Fibroblast of lung (primary cell): Measurements from ENCODE around the gene ACAD8. TPM values are rescaled to one million over a fixed set of nuclear protein-coding genes. Genes with fewer than 3 reads are reported as not detected.
A peak's percentile ranks its signal among the peaks of the same experiment; 100 is the strongest.
"Not testable (repeated sequence)": the region's sequence is repeated elsewhere in the genome, so short reads cannot be mapped to it uniquely, and the experiment has no call there.

ENCODE experiments used
- DNase-seq, 2 donors: peaks; one replicate each; pipeline versions ENCODE4 v3.0.0 to v3.0.0-alpha.2; 2010; ENCODE audit warnings: low read depth in 2 of 2
- H2AFZ ChIP-seq: 2 replicates; pipeline ENCODE4 v1.5.1; 2012; ENCODE audit warnings: low read length, control low read depth, inconsistent platforms
- H3K27ac ChIP-seq: 2 replicates; pipeline ENCODE4 v1.5.1; 2011; ENCODE audit warnings: low read length, control low read depth; ENCODE audit not compliant: insufficient read depth
- H3K27me3 ChIP-seq: 2 replicates; pipeline ENCODE4 v1.5.1; 2011; ENCODE audit warnings: mild to moderate bottlenecking, low read length; ENCODE audit not compliant: control insufficient read depth, insufficient read depth
- H3K36me3 ChIP-seq: 2 replicates; pipeline ENCODE4 v1.5.1; 2011; ENCODE audit warnings: low read length; ENCODE audit not compliant: control insufficient read depth, insufficient read depth
- H3K4me1 ChIP-seq: 2 replicates; pipeline ENCODE4 v1.5.1; 2011; ENCODE audit warnings: low read length; ENCODE audit not compliant: control insufficient read depth, insufficient read depth; ENCODE audit errors: extremely low read depth
- H3K4me2 ChIP-seq: 2 replicates; pipeline ENCODE4 v1.5.1; 2011; ENCODE audit warnings: low read length, control low read depth; ENCODE audit not compliant: insufficient read depth; ENCODE audit errors: extremely low read depth
- H3K4me3 ChIP-seq, 4 experiments: fragments of 200-600 bp in 1 of 4; sonication (generic) in 1 of 4; replicated peaks in 1 of 4; 2 replicates each; pipeline ENCODE4 v1.5.1; 2011 to 2016; ENCODE audit warnings: low read length in 4 of 4, low read depth in 3 of 4, mild to moderate bottlenecking in 3 of 4, control low read depth in 2 of 4, inconsistent platforms in 1 of 4, mixed read lengths in 1 of 4; ENCODE audit not compliant: insufficient read depth in 1 of 4; ENCODE audit errors: control extremely low read depth in 1 of 4
- H3K79me2 ChIP-seq: 2 replicates; pipeline ENCODE4 v1.5.1; 2012; ENCODE audit warnings: mild to moderate bottlenecking, low read length, inconsistent platforms; ENCODE audit not compliant: control insufficient read depth, insufficient read depth
- H3K9ac ChIP-seq: 2 replicates; pipeline ENCODE4 v1.5.1; 2011; ENCODE audit warnings: mild to moderate bottlenecking, low read length, control low read depth; ENCODE audit not compliant: insufficient read depth
- H3K9me3 ChIP-seq: 2 replicates; pipeline ENCODE4 v1.5.1; 2012; ENCODE audit warnings: low read depth, low read length; ENCODE audit not compliant: control insufficient read depth, insufficient read depth
- H4K20me1 ChIP-seq: 2 replicates; pipeline ENCODE4 v1.5.1; 2011; ENCODE audit warnings: low read length; ENCODE audit not compliant: control insufficient read depth, insufficient read depth; ENCODE audit errors: extremely low read depth
- EZH2 ChIP-seq: IDR thresholded peaks from 2 replicates; pipeline ENCODE4 v1.5.1; 2012; ENCODE audit warnings: low read length, control low read depth, mild to moderate bottlenecking; ENCODE audit errors: missing control alignments
- polyA plus RNA-seq, 2 donors: library from polyadenylated mRNA; depleted of rRNA in 1 of 2; stranded (reverse) in 1 of 2; unstranded in 1 of 2; fragments of >200 nt; gene quantifications; 2 replicates each; pipeline ENCODE4 v1.2.1, GENCODE V29; 2011 to 2012; ENCODE audit warnings: missing spikeins in 1 of 2
- total RNA-seq: library from RNA; depleted of rRNA; stranded (reverse); fragments of >200 nt; gene quantifications from 2 replicates; pipeline ENCODE4 v1.2.1, GENCODE V29; 2014
- TF ChIP-seq, protein P1 (sequence below), 2 donors: IDR thresholded peaks in 1 of 2; conservative IDR thresholded peaks in 1 of 2; 1 replicate in 1 of 2; 2 replicates in 1 of 2; pipeline ENCODE4 v1.5.1; 2011 to 2012; ENCODE audit warnings: low read length in 2 of 2, control low read depth in 1 of 2, inconsistent platforms in 1 of 2, low read depth in 1 of 2, mild to moderate bottlenecking in 1 of 2

ACAD8 gene
- total and polyA plus RNA-seq, 2 donors (not counting 1 experiment from before 2014, with no cell fraction given), result 16.8 to 19.6 TPM

DNA sequence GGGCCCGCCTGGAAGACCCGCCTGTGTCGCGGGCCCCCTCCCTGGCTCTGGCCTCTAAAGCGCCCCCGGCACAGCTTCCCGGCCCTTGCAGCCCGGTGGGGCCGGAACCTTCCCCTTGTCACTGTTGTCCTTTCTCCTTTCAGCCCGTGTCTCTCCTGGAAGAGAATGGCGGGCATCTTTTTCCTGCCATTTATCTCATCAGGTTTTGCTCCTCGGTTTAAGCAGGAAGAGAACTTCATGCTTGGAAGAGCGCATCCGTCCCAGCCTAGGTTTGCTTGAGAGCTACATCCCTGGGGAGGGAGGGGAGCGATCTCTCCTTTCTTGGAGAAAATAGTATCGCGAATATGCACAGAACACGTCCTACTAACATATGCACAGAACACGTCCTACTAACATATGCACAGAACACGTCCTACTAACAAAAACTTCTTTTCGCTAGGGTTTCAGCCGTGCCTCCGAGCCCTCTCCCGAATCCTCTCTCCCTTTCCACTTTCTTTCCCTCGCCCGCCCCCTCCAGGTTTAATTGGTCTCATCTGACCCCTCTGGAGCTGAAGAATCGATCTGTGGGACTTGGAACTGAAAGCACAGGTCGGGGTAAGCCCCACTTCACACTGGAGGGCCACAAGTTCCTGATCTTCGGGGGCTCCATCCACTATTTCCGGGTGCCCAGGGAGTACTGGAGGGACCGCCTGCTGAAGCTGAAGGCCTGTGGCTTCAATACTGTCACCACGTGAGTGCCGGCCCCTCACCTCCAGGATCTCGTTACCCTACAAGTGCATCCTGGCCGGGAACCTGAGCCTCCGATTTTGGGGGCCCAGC lies 24.0 kb downstream of the ACAD8 start:
- Histone ChIP-seq H3K79me2 (no peaks in the 10 kb centered on the region), H3K4me3 (no peak overlapping the region), H4K20me1 (no peaks in the 10 kb centered on the region), H3K36me3 (no peaks in the 10 kb centered on the region), H3K27me3 (peaks cover 50% of the 10 kb centered on the region), H3K9me3 (no peaks in the 10 kb centered on the region), H3K4me1 (no peaks in the 10 kb centered on the region), H3K27ac (no peak overlapping the region), H2AFZ (no peak overlapping the region), H3K4me2 (no peak overlapping the region), H3K9ac (no peak overlapping the region)
- TF ChIP-seq EZH2, result peak; percentile 90
- TF ChIP-seq, protein P1, sequence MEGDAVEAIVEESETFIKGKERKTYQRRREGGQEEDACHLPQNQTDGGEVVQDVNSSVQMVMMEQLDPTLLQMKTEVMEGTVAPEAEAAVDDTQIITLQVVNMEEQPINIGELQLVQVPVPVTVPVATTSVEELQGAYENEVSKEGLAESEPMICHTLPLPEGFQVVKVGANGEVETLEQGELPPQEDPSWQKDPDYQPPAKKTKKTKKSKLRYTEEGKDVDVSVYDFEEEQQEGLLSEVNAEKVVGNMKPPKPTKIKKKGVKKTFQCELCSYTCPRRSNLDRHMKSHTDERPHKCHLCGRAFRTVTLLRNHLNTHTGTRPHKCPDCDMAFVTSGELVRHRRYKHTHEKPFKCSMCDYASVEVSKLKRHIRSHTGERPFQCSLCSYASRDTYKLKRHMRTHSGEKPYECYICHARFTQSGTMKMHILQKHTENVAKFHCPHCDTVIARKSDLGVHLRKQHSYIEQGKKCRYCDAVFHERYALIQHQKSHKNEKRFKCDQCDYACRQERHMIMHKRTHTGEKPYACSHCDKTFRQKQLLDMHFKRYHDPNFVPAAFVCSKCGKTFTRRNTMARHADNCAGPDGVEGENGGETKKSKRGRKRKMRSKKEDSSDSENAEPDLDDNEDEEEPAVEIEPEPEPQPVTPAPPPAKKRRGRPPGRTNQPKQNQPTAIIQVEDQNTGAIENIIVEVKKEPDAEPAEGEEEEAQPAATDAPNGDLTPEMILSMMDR (conservative IDR thresholded peaks at IDR 0.05 in 1 of 2, IDR thresholded peaks at IDR 0.05 in 1 of 2; ENCODE audit: low read depth in 1 of 2, low read length in 2 of 2), result no peak
- no peak for DNase-seq

DNA sequence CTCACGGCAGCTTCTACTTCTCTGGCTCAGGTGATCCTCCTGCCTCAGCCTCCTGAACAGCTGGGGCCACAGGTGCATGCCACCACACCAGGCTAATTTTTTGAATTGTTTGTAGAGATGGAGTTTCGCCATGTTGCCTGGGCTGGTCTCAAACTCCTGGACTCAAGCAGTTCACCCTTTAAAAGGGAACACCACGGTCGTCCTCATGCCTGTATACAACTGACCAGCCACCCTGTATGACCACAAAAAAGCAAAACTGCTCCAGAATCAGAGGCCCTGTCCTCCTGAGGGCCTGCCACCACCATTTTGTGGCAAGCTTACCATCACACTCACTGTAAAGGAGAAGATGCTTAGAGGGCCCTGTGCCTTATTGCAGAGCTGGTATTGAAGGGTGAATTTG lies 25.0 kb downstream of the ACAD8 start:
- Histone ChIP-seq H3K4me1 (no peaks in the 10 kb centered on the region), H3K79me2 (no peaks in the 10 kb centered on the region), H3K27me3 (peaks cover 45% of the 10 kb centered on the region), H3K9me3 (no peaks in the 10 kb centered on the region), H3K27ac (no peak overlapping the region), H3K9ac (no peak overlapping the region), H2AFZ (no peak overlapping the region), H3K36me3 (no peaks in the 10 kb centered on the region), H3K4me2 (no peak overlapping the region), H3K4me3 (no peak overlapping the region), H4K20me1 (no peaks in the 10 kb centered on the region)
- TF ChIP-seq, protein P1 (conservative IDR thresholded peaks at IDR 0.05 in 1 of 2, IDR thresholded peaks at IDR 0.05 in 1 of 2; ENCODE audit: low read depth in 1 of 2, low read length in 2 of 2), result no peak
- TF ChIP-seq EZH2, result no peak
- DNase-seq, result no peak

DNA sequence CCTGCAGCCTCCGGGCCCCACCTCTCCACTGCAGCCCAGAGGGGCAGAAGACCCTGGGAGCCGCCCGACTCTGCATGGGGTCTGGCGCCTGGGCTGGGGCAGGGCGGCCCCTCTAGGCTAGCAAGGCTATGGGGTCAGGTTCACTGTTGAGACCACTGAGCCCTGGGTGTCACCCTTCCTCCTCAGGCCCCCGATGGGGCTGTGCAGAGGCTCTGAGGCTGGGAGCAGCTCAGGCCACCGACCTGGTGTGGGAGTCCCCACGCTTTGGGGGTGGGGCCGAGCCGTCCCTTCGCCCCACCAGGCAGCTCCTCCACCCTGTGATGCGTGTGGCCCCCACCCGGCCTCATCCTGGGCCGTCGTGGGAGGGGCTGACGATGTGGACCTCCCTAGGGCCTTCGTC lies 28.3 kb downstream of the ACAD8 start:
- H3K4me2 ChIP-seq, H2AFZ ChIP-seq, H3K79me2 ChIP-seq, H3K9ac ChIP-seq, H3K4me1 ChIP-seq, H3K27ac ChIP-seq, H4K20me1 ChIP-seq, H3K9me3 ChIP-seq, H3K36me3 ChIP-seq, DNase-seq, H3K4me3 ChIP-seq: not testable (repeated sequence)
- H3K27me3 ChIP-seq, result peaks cover 19% of the 10 kb centered on the region
